Measurements from ENCODE around the gene RAB14. TPM values are rescaled to one million over a fixed set of nuclear protein-coding genes. Genes with fewer than 3 reads are reported as not detected.

Gene RAB14
- total and polyA plus RNA-seq, 4 donors, result 26.3 to 108 (median 55.9) TPM

DNA sequence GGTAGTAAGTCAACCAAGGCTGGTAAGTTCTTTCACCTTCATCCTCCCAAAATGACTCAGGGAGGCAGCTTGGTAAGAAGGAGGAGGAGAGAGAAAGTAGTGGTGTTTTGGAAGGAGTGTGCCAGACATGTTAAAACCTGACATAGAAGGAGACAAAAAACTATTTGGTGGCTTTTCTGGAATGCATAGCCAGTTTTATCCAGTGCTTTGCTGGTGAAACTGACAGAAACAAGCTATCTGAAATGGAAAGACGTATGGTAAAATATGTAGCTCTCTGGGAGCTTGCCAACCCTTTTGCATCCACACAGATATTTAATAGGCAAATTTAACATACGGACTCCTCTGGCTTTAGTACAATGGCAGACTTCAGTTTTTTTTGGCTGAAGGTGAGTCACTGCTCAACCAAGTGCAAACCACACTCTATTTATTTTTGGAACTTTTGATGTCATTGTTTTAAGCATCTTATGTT is 45.4 kb downstream of the RAB14 start:
- Histone ChIP-seq H3K36me3 (ENCODE audit: control insufficient read depth in 4 of 4, insufficient read depth in 4 of 4, low read length in 4 of 4) (peaks cover 11 to 58% (median 33%) of the 10 kb centered on the region in 4 donors), H3K27ac (ENCODE audit: low read depth in 1 of 2, low read length in 1 of 2) (no peak overlapping the region), H3K9me3 (ENCODE audit: control insufficient read depth in 4 of 4, insufficient read depth in 3 of 4, low read length in 3 of 4) (no peaks in the 10 kb centered on the region), H3K9ac (ENCODE audit: insufficient read depth in 1 of 2, low read length in 2 of 2) (no peak overlapping the region), H3K4me1 (ENCODE audit: control insufficient read depth in 5 of 5, insufficient read depth in 5 of 5, low read length in 5 of 5) (no peaks in the 10 kb centered on the region), H3K4me3 (no peak overlapping the region), H3K27me3 (ENCODE audit: control insufficient read depth in 3 of 3, insufficient read depth in 3 of 3, low read length in 2 of 3) (no peaks in the 10 kb centered on the region)
- TF ChIP-seq, protein P1, sequence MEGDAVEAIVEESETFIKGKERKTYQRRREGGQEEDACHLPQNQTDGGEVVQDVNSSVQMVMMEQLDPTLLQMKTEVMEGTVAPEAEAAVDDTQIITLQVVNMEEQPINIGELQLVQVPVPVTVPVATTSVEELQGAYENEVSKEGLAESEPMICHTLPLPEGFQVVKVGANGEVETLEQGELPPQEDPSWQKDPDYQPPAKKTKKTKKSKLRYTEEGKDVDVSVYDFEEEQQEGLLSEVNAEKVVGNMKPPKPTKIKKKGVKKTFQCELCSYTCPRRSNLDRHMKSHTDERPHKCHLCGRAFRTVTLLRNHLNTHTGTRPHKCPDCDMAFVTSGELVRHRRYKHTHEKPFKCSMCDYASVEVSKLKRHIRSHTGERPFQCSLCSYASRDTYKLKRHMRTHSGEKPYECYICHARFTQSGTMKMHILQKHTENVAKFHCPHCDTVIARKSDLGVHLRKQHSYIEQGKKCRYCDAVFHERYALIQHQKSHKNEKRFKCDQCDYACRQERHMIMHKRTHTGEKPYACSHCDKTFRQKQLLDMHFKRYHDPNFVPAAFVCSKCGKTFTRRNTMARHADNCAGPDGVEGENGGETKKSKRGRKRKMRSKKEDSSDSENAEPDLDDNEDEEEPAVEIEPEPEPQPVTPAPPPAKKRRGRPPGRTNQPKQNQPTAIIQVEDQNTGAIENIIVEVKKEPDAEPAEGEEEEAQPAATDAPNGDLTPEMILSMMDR (IDR thresholded peaks at IDR 0.05; ENCODE audit: control extremely low read depth, extremely low read depth), result no peak
- 74% methylated on average over 2 of the region's 2 CpGs for WGBS, 2 donors
- no peak for DNase-seq
- no peak for ATAC-seq (ENCODE audit: insufficient read depth, low FRiP score)

DNA sequence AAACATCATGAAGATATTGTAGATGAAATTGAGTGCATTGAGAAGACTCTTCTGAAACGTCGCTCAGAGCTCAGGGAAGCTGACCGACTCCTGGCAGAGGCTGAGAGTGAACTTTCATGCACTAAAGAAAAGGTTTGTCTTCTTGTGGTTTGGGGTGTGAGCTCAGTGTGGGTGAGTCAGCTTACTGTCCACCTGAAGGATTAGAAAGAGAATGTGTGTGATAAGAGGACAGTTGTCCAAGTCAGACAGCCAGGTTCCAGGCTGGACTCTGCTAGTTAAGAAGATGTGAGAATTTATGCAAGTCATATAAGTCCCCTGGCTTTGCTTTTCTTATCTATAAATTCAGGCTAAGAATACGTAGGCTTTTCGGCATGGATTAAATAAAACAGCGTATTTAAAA is 46.9 kb downstream of the RAB14 start:
- H3K27ac ChIP-seq (ENCODE audit: low read depth in 1 of 2, low read length in 1 of 2), result no peak overlapping the region
- 95% methylated on average over 6 of the region's 6 CpGs for WGBS, 2 donors
- no peaks in the 10 kb centered on the region for H3K4me1 ChIP-seq (ENCODE audit: control insufficient read depth in 5 of 5, insufficient read depth in 5 of 5, low read length in 5 of 5)
- H3K36me3 ChIP-seq (ENCODE audit: control insufficient read depth in 4 of 4, insufficient read depth in 4 of 4, low read length in 4 of 4), result peaks cover 11 to 64% (median 30%) of the 10 kb centered on the region in 4 donors
- no peak for DNase-seq
- H3K4me3 ChIP-seq, result no peak overlapping the region
- H3K27me3 ChIP-seq (ENCODE audit: control insufficient read depth in 3 of 3, insufficient read depth in 3 of 3, low read length in 2 of 3), result no peaks in the 10 kb centered on the region
- no peak overlapping the region for H3K9ac ChIP-seq (ENCODE audit: insufficient read depth in 1 of 2, low read length in 2 of 2)
- TF ChIP-seq, protein P1 (IDR thresholded peaks at IDR 0.05; ENCODE audit: control extremely low read depth, extremely low read depth), result no peak
- ATAC-seq (ENCODE audit: insufficient read depth, low FRiP score), result no peak
- no peaks in the 10 kb centered on the region for H3K9me3 ChIP-seq (ENCODE audit: control insufficient read depth in 4 of 4, insufficient read depth in 3 of 4, low read length in 3 of 4)

DNA sequence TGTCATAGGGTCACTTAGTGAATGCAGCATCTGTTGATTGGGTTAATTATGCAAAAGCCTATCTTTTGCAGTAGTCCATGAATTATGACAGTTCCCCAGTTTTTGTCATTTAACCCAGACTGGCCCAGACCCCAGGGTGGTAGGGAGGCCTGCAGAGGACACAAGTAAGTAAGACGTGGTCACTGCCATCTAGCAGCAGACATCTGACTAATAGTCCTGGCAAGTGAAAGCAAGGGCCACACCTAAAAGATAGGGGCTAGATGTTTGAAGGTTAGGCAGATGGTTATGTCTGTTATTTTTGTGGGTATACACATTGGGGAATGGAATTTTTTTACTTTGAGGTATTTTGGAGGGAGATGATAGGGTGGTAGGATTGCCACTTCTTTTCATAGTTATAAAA is 48.0 kb downstream of the RAB14 start:
- Histone ChIP-seq H3K27ac (ENCODE audit: low read depth in 1 of 2, low read length in 1 of 2) (no peak overlapping the region), H3K9ac (ENCODE audit: insufficient read depth in 1 of 2, low read length in 2 of 2) (no peak overlapping the region), H3K27me3 (ENCODE audit: control insufficient read depth in 3 of 3, insufficient read depth in 3 of 3, low read length in 2 of 3) (no peaks in the 10 kb centered on the region), H3K9me3 (ENCODE audit: control insufficient read depth in 4 of 4, insufficient read depth in 3 of 4, low read length in 3 of 4) (no peaks in the 10 kb centered on the region), H3K4me1 (ENCODE audit: control insufficient read depth in 5 of 5, insufficient read depth in 5 of 5, low read length in 5 of 5) (no peaks in the 10 kb centered on the region), H3K4me3 (no peak overlapping the region), H3K36me3 (ENCODE audit: control insufficient read depth in 4 of 4, insufficient read depth in 4 of 4, low read length in 4 of 4) (peaks cover 16 to 62% (median 28%) of the 10 kb centered on the region in 4 donors)
- DNase-seq, result no peak
- 89 to 100% methylated on average over 1 of the region's 1 CpG for WGBS, 2 donors
- ATAC-seq (ENCODE audit: insufficient read depth, low FRiP score), result no peak
- TF ChIP-seq, protein P1 (IDR thresholded peaks at IDR 0.05; ENCODE audit: control extremely low read depth, extremely low read depth), result no peak

GRCh38 chr9:121150188-121150587 is 51.5 kb downstream of the RAB14 start:
- 73 to 79% methylated on average over 2 of the region's 2 CpGs for WGBS, 2 donors
- DNase-seq (no peak), ATAC-seq (ENCODE audit: insufficient read depth, low FRiP score) (no peak)
- H3K36me3 ChIP-seq (ENCODE audit: control insufficient read depth in 4 of 4, insufficient read depth in 4 of 4, low read length in 4 of 4), result peaks cover 25 to 59% (median 38%) of the 10 kb centered on the region in 4 donors
- TF ChIP-seq, protein P1 (IDR thresholded peaks at IDR 0.05; ENCODE audit: control extremely low read depth, extremely low read depth), result no peak
- no peaks in the 10 kb centered on the region for H3K27me3 ChIP-seq (ENCODE audit: control insufficient read depth in 3 of 3, insufficient read depth in 3 of 3, low read length in 2 of 3)
- H3K4me3 ChIP-seq, result no peak overlapping the region
- H3K9ac ChIP-seq (ENCODE audit: insufficient read depth in 1 of 2, low read length in 2 of 2), result no peak overlapping the region
- no peak overlapping the region for H3K27ac ChIP-seq (ENCODE audit: low read depth in 1 of 2, low read length in 1 of 2)
- no peaks in the 10 kb centered on the region for H3K4me1 ChIP-seq (ENCODE audit: control insufficient read depth in 5 of 5, insufficient read depth in 5 of 5, low read length in 5 of 5)
- no peaks in the 10 kb centered on the region for H3K9me3 ChIP-seq (ENCODE audit: control insufficient read depth in 4 of 4, insufficient read depth in 3 of 4, low read length in 3 of 4)
